Activated B cell treated with CpG ODN at 0.5 μM for 24 hours (primary cell): Measurements from ENCODE around the gene SLC14A1. TPM values are rescaled to one million over a fixed set of nuclear protein-coding genes. Genes with fewer than 3 reads are reported as not detected.

Experiments used
- ATAC-seq: fragments of 200-7000 bp; cut with Tn5 transposase; one replicate; pipeline ENCODE4 v1.10.0; 2021; ENCODE audit warnings: low read depth, mild to moderate bottlenecking, moderate library complexity
- CTCF ChIA-PET: fragments of 350-600 bp; sonication (Branson Sonifier 250); formaldehyde crosslinking; loops from one replicate; lab custom pipeline; 2021; ENCODE audit warnings: antibody characterized with exemption; lab: Charles Lee
- POLR2A ChIA-PET: fragments of 350-600 bp; sonication (Branson Sonifier 250); formaldehyde crosslinking; loops from one replicate; lab custom pipeline; 2021; ENCODE audit warnings: antibody characterized with exemption; lab: Charles Lee
- DNase-seq: peaks from one replicate; pipeline ENCODE4 v3.0.0; 2022
- H3K27ac Mint-ChIP-seq: one replicate; pipeline ENCODE4 v1.8.0; 2020; ENCODE audit warnings: mixed read lengths
- H3K27me3 Mint-ChIP-seq: one replicate; pipeline ENCODE4 v1.8.0; 2021; ENCODE audit warnings: mixed read lengths
- H3K36me3 Mint-ChIP-seq: one replicate; pipeline ENCODE4 v1.8.0; 2021; ENCODE audit warnings: low read depth, mixed read lengths
- H3K4me1 Mint-ChIP-seq: one replicate; pipeline ENCODE4 v1.8.0; 2021; ENCODE audit warnings: mixed read lengths
- H3K4me3 Mint-ChIP-seq: one replicate; pipeline ENCODE4 v1.8.0; 2020; ENCODE audit warnings: mild to moderate bottlenecking, mixed read lengths
- H3K9me3 Mint-ChIP-seq: one replicate; pipeline ENCODE4 v1.8.0; 2020; ENCODE audit warnings: mixed read lengths
- intact Hi-C: fragments of 100-400 bp; cut with micrococcal nuclease; formaldehyde crosslinking; loops from one replicate; pipeline ENCODE4 v1.15.1; 2024
- total RNA-seq: library from RNA; stranded (reverse); gene quantifications from 2 replicates; pipeline ENCODE4 v1.2.3, GENCODE V29; 2022
- TF ChIP-seq, protein P1 (sequence below): fragments of 200-600 bp; IDR thresholded peaks from one replicate; pipeline ENCODE4 v1.8.0; 2022; ENCODE audit warnings: antibody characterized with exemption, mild to moderate bottlenecking

The SLC14A1 gene
- total RNA-seq, 1 donor from 2014 or later, result 2.0 TPM

DNA sequence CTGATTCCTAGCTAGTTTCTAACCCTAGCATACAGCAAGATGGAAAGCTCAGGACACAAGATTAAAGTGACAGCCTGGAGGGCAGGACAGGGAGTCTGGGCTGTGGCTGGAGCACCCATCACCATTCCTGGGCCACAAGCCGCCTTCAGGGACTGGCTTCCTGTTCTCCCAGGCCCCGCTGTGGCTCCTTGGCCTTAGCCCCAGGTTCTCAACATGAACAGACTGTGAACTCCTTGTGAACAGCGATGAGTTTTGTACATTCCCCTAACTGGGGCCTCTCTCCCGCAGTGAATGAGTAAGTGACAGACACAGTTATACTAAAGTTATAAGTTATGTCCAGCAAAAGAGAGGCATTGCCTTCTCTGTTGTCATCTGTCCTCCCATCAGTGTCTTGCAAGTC is 35.9 kb upstream of the SLC14A1 start:
- DNase-seq, result no peak
- Mint-ChIP-seq H3K4me1 (peaks cover 46% of the 10 kb centered on the region), H3K27ac (peak overlapping the region; percentile 91), H3K36me3 (no peaks in the 10 kb centered on the region), H3K27me3 (no peaks in the 10 kb centered on the region), H3K9me3 (no peaks in the 10 kb centered on the region), H3K4me3 (peak overlapping the region; percentile 79)
- TF ChIP-seq, protein P1, sequence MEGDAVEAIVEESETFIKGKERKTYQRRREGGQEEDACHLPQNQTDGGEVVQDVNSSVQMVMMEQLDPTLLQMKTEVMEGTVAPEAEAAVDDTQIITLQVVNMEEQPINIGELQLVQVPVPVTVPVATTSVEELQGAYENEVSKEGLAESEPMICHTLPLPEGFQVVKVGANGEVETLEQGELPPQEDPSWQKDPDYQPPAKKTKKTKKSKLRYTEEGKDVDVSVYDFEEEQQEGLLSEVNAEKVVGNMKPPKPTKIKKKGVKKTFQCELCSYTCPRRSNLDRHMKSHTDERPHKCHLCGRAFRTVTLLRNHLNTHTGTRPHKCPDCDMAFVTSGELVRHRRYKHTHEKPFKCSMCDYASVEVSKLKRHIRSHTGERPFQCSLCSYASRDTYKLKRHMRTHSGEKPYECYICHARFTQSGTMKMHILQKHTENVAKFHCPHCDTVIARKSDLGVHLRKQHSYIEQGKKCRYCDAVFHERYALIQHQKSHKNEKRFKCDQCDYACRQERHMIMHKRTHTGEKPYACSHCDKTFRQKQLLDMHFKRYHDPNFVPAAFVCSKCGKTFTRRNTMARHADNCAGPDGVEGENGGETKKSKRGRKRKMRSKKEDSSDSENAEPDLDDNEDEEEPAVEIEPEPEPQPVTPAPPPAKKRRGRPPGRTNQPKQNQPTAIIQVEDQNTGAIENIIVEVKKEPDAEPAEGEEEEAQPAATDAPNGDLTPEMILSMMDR, result no peak
- CTCF ChIA-PET, result interaction anchor here (0.7 to 8.7 kb wide), 11 partner anchors 10 to 485 kb away, joined by 3 to 86 read pairs (median 4); a partner anchor contains a TSS
- POLR2A ChIA-PET, result interaction anchor here (0.6 to 2.6 kb wide), 6 partner anchors 14 to 386 kb away, joined by 3 to 63 read pairs (median 6); no protein-coding TSS in a partner anchor
- intact Hi-C loops, result loop anchor here (5.0 to 10.0 kb wide), 2 partner anchors 484 to 583 kb away; a partner anchor contains a TSS
- ATAC-seq, result no peak

DNA sequence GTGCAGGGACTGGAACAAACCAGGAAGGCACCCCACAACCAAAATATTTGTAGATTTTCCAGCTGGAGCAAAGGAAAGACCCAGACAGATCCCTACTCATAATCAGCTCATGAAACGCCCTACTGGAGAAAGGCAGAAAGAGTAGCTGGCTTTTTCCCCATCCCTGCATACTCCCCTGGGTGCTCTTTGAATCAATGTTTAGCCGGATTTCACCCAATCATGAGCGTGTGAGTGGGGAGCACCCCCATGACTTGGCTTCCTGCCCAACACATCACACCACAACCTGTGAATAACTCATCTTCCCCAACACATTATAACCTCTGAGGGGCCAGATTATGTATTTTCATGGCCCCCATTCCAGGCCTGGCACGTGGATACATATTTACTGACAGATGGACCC is 35.1 kb upstream of the SLC14A1 start:
- H3K4me3 Mint-ChIP-seq, result peak overlapping the region; percentile 79
- ChIA-PET POLR2A (interaction anchor here (2.6 kb wide), 1 partner anchor 22 kb away, joined by 63 read pairs; no protein-coding TSS in a partner anchor), CTCF (interaction anchor here (1.1 to 8.7 kb wide), 6 partner anchors 22 to 190 kb away, joined by 3 to 86 read pairs (median 6); no protein-coding TSS in a partner anchor)
- ATAC-seq, result no peak
- no peak for DNase-seq
- H3K27ac Mint-ChIP-seq, result peak overlapping the region; percentile 91
- H3K4me1 Mint-ChIP-seq, result peaks cover 46% of the 10 kb centered on the region
- H3K36me3 Mint-ChIP-seq, result peaks cover 2% of the 10 kb centered on the region
- peaks cover under 1% of the 10 kb centered on the region for H3K9me3 Mint-ChIP-seq
- TF ChIP-seq, protein P1, result no peak
- peaks cover 2% of the 10 kb centered on the region for H3K27me3 Mint-ChIP-seq
- intact Hi-C loops, result loop anchor here (5.0 to 10.0 kb wide), 2 partner anchors 483 to 584 kb away; a partner anchor contains a TSS

DNA sequence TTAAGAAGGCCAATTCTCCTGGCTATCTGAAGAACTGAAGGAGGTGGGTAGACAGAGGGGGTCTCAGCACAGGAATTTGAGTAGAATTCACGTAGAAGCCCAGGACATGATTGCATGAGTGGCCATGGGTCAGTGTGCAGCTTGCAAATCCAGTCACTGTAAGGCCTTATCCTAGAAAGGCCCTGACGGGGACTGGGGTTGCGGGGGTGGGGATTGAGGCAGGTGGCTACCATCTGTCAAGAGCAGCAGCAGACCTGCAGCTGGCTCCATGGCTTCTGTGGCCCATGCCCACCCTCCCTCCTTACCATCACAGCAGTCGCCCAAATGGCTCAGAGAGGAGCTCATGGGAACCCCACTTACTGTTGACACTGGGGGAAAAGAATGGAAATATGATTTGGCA is 34.6 kb upstream of the SLC14A1 start:
- Mint-ChIP-seq H3K4me1 (peaks cover 46% of the 10 kb centered on the region), H3K27me3 (peaks cover 3% of the 10 kb centered on the region), H3K27ac (peak overlapping the region; percentile 91), H3K9me3 (peaks cover 2% of the 10 kb centered on the region), H3K4me3 (no peak overlapping the region), H3K36me3 (peaks cover 4% of the 10 kb centered on the region)
- ChIA-PET CTCF (interaction anchor here (1.1 to 8.7 kb wide), 3 partner anchors 23 to 384 kb away, joined by 3 to 86 read pairs (median 64); no protein-coding TSS in a partner anchor), POLR2A (interaction anchor here (2.6 kb wide), 1 partner anchor 23 kb away, joined by 63 read pairs; no protein-coding TSS in a partner anchor)
- ATAC-seq, result no peak
- intact Hi-C loops, result loop anchor here (5.0 to 10.0 kb wide), 2 partner anchors 483 to 585 kb away; a partner anchor contains a TSS
- TF ChIP-seq, protein P1, result no peak
- no peak for DNase-seq

DNA sequence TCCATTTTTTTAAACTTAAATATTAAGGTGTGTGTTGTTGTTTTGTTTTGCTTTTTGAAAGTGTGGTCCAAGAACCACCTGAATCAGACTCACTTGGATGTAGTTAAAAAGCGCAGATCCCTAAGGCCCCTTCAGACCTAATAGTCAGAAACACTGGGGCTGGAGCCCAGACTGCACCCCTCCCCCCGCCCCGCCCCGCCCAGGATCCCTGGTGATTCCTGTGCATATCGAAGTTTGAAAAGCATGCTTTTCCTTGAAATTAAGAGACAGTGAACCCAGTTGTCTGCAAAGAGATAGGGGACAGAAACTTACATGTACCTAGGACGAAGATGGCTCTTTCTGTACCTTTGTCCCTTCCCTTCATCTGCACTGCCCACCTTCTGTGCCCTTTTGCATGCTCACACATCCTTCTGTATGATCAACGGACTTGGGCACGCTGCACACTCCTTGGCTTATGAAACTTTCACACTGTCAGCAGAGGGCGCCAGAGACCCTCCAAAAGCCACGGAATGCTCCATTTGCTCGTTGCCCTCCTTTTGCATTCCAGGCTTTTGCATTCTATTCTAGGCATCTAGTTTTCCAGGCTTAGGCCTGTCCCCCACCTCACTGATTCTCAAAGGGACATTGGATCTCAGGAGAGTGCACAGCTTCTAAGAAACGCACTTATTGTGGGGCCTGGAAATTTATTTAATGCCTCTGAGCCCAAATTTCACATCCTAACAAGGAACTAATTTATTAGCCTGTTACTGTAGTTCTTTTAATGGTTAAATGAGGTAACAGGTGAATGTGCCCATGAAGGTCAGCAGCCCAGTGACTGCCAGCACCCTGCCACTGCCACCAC is 32.8 kb upstream of the SLC14A1 start:
- ChIA-PET CTCF (interaction anchor here (1.6 to 8.7 kb wide), 3 partner anchors 25 to 188 kb away, joined by 7 to 86 read pairs (median 64); no protein-coding TSS in a partner anchor), POLR2A (no interaction called here)
- H3K36me3 Mint-ChIP-seq, result peaks cover 4% of the 10 kb centered on the region
- no peak overlapping the region for H3K4me3 Mint-ChIP-seq
- H3K4me1 Mint-ChIP-seq, result peaks cover 38% of the 10 kb centered on the region
- intact Hi-C loops, result loop anchor here (1.0 kb wide), 6 partner anchors 26 to 382 kb away; no protein-coding TSS in a partner anchor
- no peak for ATAC-seq
- TF ChIP-seq, protein P1, result peak; percentile 52
- H3K9me3 Mint-ChIP-seq, result peaks cover 5% of the 10 kb centered on the region
- peaks cover 3% of the 10 kb centered on the region for H3K27me3 Mint-ChIP-seq
- DNase-seq, result peak; percentile 41
- no peak overlapping the region for H3K27ac Mint-ChIP-seq
